ENCODE results near the gene TOP1.

DNA sequence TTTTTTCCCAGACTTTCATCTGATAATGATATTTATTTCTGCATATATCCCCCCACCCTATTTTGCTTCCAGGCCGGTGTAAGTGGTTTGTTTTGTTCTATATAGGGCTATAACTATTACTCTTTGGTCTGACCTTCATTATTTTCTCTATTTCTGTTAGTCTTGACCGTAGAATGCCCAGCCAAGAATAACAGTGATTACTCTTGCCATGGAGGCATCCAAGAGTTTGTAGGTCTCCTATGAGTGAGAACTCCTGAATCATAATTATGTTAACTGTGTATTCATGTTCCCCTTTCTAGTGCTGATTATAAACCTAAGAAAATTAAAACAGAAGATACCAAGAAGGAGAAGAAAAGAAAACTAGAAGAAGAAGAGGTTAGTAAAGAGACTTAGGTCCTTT is 52.2 kb downstream of the TOP1 start:
- TF ChIP-seq, protein P1, sequence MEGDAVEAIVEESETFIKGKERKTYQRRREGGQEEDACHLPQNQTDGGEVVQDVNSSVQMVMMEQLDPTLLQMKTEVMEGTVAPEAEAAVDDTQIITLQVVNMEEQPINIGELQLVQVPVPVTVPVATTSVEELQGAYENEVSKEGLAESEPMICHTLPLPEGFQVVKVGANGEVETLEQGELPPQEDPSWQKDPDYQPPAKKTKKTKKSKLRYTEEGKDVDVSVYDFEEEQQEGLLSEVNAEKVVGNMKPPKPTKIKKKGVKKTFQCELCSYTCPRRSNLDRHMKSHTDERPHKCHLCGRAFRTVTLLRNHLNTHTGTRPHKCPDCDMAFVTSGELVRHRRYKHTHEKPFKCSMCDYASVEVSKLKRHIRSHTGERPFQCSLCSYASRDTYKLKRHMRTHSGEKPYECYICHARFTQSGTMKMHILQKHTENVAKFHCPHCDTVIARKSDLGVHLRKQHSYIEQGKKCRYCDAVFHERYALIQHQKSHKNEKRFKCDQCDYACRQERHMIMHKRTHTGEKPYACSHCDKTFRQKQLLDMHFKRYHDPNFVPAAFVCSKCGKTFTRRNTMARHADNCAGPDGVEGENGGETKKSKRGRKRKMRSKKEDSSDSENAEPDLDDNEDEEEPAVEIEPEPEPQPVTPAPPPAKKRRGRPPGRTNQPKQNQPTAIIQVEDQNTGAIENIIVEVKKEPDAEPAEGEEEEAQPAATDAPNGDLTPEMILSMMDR (IDR thresholded peaks at IDR 0.05 in 4 of 5, conservative IDR thresholded peaks at IDR 0.05 in 1 of 5), result no peak
- TF ChIP-seq POLR2A (IDR thresholded peaks at IDR 0.05), result no peak
